ENCODE measurements around the gene SENP5.

DNA sequence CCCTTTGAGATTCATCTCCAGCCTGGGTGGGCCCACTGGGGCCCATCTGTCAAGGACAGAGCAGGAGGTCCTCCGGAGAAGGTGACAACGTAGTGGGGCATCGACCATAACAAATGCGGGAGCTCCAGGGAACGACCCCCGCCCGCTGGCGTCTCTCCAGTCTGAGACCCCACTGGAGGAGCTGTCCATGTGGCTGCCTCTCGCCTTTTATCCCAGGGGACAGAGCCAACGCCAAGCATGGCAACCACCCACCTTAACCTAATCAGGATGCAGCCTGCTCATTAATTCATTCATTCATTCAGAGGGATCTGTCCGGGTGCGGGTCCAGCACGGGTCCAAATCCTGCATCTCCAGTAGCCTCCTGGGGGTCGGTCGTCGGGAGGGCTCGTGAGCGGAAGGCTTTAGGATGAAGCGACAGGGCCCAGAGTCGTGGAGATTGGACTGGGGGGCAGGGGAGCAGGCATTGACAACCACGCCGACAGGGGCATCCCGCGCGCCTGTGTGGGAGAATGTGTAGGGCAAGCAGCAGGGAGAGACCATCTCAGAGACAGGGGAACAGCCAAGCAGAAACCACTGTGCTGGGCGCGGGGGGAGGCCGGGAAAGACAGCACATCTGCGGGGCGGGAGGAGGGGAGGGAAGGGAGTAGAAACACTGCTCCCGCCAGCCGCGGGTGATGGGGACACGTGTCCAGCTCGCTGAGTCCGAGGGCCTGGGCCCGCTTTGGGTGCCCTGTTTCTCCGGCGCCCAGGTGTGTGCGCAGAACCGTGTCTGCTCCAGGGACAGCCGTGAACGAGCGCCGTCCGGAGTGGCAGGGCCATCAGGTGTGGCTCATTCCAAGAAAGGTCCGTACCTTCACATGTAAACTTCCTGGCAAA, 99.0 kb downstream of the SENP5 start:
- no peak for TF ChIP-seq POLR2A (IDR thresholded peaks at IDR 0.05)
- TF ChIP-seq, protein P1, sequence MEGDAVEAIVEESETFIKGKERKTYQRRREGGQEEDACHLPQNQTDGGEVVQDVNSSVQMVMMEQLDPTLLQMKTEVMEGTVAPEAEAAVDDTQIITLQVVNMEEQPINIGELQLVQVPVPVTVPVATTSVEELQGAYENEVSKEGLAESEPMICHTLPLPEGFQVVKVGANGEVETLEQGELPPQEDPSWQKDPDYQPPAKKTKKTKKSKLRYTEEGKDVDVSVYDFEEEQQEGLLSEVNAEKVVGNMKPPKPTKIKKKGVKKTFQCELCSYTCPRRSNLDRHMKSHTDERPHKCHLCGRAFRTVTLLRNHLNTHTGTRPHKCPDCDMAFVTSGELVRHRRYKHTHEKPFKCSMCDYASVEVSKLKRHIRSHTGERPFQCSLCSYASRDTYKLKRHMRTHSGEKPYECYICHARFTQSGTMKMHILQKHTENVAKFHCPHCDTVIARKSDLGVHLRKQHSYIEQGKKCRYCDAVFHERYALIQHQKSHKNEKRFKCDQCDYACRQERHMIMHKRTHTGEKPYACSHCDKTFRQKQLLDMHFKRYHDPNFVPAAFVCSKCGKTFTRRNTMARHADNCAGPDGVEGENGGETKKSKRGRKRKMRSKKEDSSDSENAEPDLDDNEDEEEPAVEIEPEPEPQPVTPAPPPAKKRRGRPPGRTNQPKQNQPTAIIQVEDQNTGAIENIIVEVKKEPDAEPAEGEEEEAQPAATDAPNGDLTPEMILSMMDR (IDR thresholded peaks at IDR 0.05): no peak
